HG02678 (cell line): Measurements from ENCODE around the gene NOC2L.
A peak's percentile ranks its signal among the peaks of the same experiment; 100 is the strongest.

Source experiments
- ATAC-seq: cut with Tn5 transposase; IDR thresholded peaks from one replicate; pipeline ENCODE4 v1.9.1; 2021; ENCODE audit warnings: mild to moderate bottlenecking, moderate library complexity; ENCODE audit not compliant: unreplicated experiment

The NOC2L gene

GRCh38 chr1:958823-959730 lies at the start of gene NOC2L:
Gene NOC2L, minus strand, starts transcription at chr1:959256. Its CDS starts 16 bp downstream, at chr1:959240.
- peak; percentile 80 for ATAC-seq

- no peak for ATAC-seq
These were observed 47.5 kb upstream of the NOC2L start for GRCh38 chr1:1006305-1007159.

- no peak for ATAC-seq
These were observed 46.8 kb upstream of the NOC2L start for GRCh38 chr1:1005774-1006304.

- no peak for ATAC-seq
These were observed 46.0 kb upstream of the NOC2L start for GRCh38 chr1:1004780-1005697.

GRCh38 chr1:1004420-1004779 lies 45.3 kb upstream of the NOC2L start:
- no peak for ATAC-seq

- no peak for ATAC-seq
These were observed 44.8 kb upstream of the NOC2L start for GRCh38 chr1:1003618-1004419.

- no peak for ATAC-seq
These were observed 42.2 kb upstream of the NOC2L start for GRCh38 chr1:1001057-1001783.

GRCh38 chr1:1000357-1001056 lies 41.5 kb upstream of the NOC2L start:
- ATAC-seq = peak; percentile 20

- ATAC-seq = peak; percentile 54
These were observed 40.8 kb upstream of the NOC2L start, which contains the start of gene HES4 for GRCh38 chr1:999725-1000356. Gene HES4, minus strand, starts transcription at chr1:1000097. Its CDS starts 124 bp downstream, at chr1:999973.

- no peak for ATAC-seq
These were observed 40.1 kb upstream of the NOC2L start for GRCh38 chr1:998995-999724.

GRCh38 chr1:998745-998994 lies 39.6 kb upstream of the NOC2L start:
- no peak for ATAC-seq

- no peak for ATAC-seq
These were observed 39.1 kb upstream of the NOC2L start for GRCh38 chr1:997993-998744.

- ATAC-seq = no peak
These were observed 38.6 kb upstream of the NOC2L start for GRCh38 chr1:997713-997992.

- ATAC-seq = no peak
These were observed 38.0 kb upstream of the NOC2L start for GRCh38 chr1:996851-997712.

- no peak for ATAC-seq
These were observed 36.9 kb upstream of the NOC2L start for GRCh38 chr1:995665-996633.
